Sigmoid colon (tissue), 4 donors: ENCODE results near the gene AK1.

Experiments
- EP300 ChIP-seq, 4 donors: sonication (generic); formaldehyde crosslinking; IDR thresholded peaks; one replicate each; pipeline ENCODE4 v1.6.1; 2017; ENCODE audit warnings: antibody characterized with exemption in 4 of 4
- POLR2A ChIP-seq, 2 donors: fragments of 450-650 bp; IDR thresholded peaks; one replicate each; pipeline ENCODE4 v1.6.1; 2016; ENCODE audit warnings: antibody characterized with exemption in 2 of 2, mild to moderate bottlenecking in 2 of 2, moderate library complexity in 2 of 2
- POLR2AphosphoS5 ChIP-seq, 4 donors: sonication (generic); formaldehyde crosslinking; IDR thresholded peaks; one replicate each; pipeline ENCODE4 v1.6.1; 2017; ENCODE audit warnings: antibody characterized with exemption in 4 of 4
- TF ChIP-seq, protein P1 (sequence below), 4 experiments: fragments of 450-650 bp in 3 of 4; fragments of 200-600 bp in 1 of 4; IDR thresholded peaks; one replicate each; pipeline ENCODE4 v1.5.1; 2016 to 2019; ENCODE audit warnings: antibody characterized with exemption in 4 of 4, mild to moderate bottlenecking in 3 of 4, moderate library complexity in 2 of 4

DNA sequence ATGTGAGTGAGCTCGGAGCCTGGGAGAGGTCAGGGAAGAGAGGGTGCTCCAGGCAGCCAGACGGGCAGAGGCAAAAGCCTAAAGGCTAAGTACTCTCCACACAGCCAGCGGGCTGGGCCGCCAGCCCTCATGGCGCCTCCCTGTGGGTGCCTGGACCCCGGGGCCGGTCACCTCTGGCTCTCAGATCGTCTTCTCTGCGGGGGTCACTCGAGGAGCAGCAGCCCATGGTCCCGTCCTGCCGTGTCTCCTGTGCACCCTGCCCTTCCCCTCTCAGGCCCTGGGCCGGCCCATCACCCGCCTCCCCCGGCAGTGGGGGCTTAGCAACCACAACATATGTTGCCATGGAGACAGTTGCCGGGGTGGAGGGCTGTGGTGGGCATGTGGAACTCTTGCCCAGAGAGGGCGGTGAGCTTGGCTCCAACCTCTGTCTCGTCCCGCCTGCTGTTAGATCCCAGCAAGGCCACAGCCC, 4.2 kb downstream of the AK1 start:
- TF ChIP-seq POLR2AphosphoS5 (IDR thresholded peaks at IDR 0.05): no peak
- TF ChIP-seq, protein P1, sequence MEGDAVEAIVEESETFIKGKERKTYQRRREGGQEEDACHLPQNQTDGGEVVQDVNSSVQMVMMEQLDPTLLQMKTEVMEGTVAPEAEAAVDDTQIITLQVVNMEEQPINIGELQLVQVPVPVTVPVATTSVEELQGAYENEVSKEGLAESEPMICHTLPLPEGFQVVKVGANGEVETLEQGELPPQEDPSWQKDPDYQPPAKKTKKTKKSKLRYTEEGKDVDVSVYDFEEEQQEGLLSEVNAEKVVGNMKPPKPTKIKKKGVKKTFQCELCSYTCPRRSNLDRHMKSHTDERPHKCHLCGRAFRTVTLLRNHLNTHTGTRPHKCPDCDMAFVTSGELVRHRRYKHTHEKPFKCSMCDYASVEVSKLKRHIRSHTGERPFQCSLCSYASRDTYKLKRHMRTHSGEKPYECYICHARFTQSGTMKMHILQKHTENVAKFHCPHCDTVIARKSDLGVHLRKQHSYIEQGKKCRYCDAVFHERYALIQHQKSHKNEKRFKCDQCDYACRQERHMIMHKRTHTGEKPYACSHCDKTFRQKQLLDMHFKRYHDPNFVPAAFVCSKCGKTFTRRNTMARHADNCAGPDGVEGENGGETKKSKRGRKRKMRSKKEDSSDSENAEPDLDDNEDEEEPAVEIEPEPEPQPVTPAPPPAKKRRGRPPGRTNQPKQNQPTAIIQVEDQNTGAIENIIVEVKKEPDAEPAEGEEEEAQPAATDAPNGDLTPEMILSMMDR (IDR thresholded peaks at IDR 0.05): no peak
- no peak for TF ChIP-seq POLR2A (IDR thresholded peaks at IDR 0.05)
- no peak for TF ChIP-seq EP300 (IDR thresholded peaks at IDR 0.05)
